BLaER1 treated with 17β-estradiol and CSF1 and Interleukin-3, amounts not matched to agents 10 nM and 100 nM (cell line): Measurements from ENCODE around the gene PLS1.
"Not testable (repeated sequence)": the region's sequence is repeated elsewhere in the genome, so short reads cannot be mapped to it uniquely, and the experiment has no call there.

Experiments
- H3K27ac ChIP-seq, 11 experiments: shearing (Covaris generic); formaldehyde crosslinking; 2 replicates each; pipeline ENCODE4 v1.8.1; 2022
- H3K27me3 ChIP-seq, 11 experiments: shearing (Covaris generic); formaldehyde crosslinking; 2 replicates each; pipeline ENCODE4 v1.8.1; 2022
- H3K36me3 ChIP-seq, 11 experiments: shearing (Covaris generic); formaldehyde crosslinking; 2 replicates each; pipeline ENCODE4 v1.8.1; 2022
- H3K4me1 ChIP-seq, 10 experiments: shearing (Covaris generic); formaldehyde crosslinking; 2 replicates each; pipeline ENCODE4 v1.8.1; 2022
- H3K4me2 ChIP-seq, 11 experiments: shearing (Covaris generic); formaldehyde crosslinking; 2 replicates each; pipeline ENCODE4 v1.8.1; 2022
- H3K4me3 ChIP-seq, 10 experiments: shearing (Covaris generic); formaldehyde crosslinking; 2 replicates each; pipeline ENCODE4 v1.8.1; 2022
- H3K9ac ChIP-seq, 11 experiments: shearing (Covaris generic); formaldehyde crosslinking; 2 replicates each; pipeline ENCODE4 v1.8.1; 2022
- H3K9me3 ChIP-seq, 11 experiments: shearing (Covaris generic); formaldehyde crosslinking; replicated peaks in 1 of 11; 2 replicates each; pipeline ENCODE4 v1.8.1; 2022
- H4K20me1 ChIP-seq, 11 experiments: shearing (Covaris generic); formaldehyde crosslinking; 2 replicates each; pipeline ENCODE4 v1.8.1; 2022
- Cebpa-rat ChIP-seq, 11 experiments: shearing (Covaris generic); IDR thresholded peaks; 2 replicates each; pipeline ENCODE4 v1.8.1; 2022

The PLS1 gene

GRCh38 chr3:142574665-142575064, 21.5 kb upstream of the PLS1 start:
- no peak for TF ChIP-seq Cebpa-rat (IDR thresholded peaks at IDR 0.05)
- Histone ChIP-seq H3K4me1 (peaks cover 21 to 54% (median 32%) of the 10 kb centered on the region in 10 experiments), H3K36me3 (peaks cover 9 to 63% (median 36%) of the 10 kb centered on the region in 11 experiments), H3K9ac (peak overlapping the region in 4 of 11 experiments; percentile 28 to 70 (median 56); a peak in 5 of 22 replicates), H3K9me3 (peaks cover 0 to 18% (median 7%) of the 10 kb centered on the region in 11 experiments; a peak in 9 of 22 replicates), H3K4me3 (no peak overlapping the region), H3K4me2 (peak overlapping the region in 5 of 11 experiments; percentile 22 to 81 (median 68); a peak in 8 of 22 replicates), H4K20me1 (peaks cover 0 to 38% (median 4%) of the 10 kb centered on the region in 11 experiments; a peak in 9 of 22 replicates), H3K27me3 (no peaks in the 10 kb centered on the region), H3K27ac (peak overlapping the region in 4 of 11 experiments; percentile 31 to 74 (median 57); a peak in 7 of 22 replicates)

GRCh38 chr3:142576792-142577191, 19.4 kb upstream of the PLS1 start:
- Histone ChIP-seq H4K20me1 (peaks cover 0 to 38% (median 4%) of the 10 kb centered on the region in 11 experiments; a peak in 9 of 22 replicates), H3K36me3 (peaks cover 0 to 42% (median 18%) of the 10 kb centered on the region in 11 experiments; a peak in 20 of 22 replicates), H3K4me1 (peaks cover 24 to 58% (median 34%) of the 10 kb centered on the region in 10 experiments), H3K9ac (peak overlapping the region in 2 of 11 experiments; percentile 94; a peak in 3 of 22 replicates), H3K27me3 (no peaks in the 10 kb centered on the region), H3K27ac (0 out of 22 replicates have a peak overlapping the region, but pooled peaks of 1 of the 11 experiments have one; percentile 2), H3K4me3 (peak overlapping the region in 7 of 10 experiments; percentile 84 to 98 (median 93); a peak in 8 of 20 replicates), H3K4me2 (peak overlapping the region; percentile 81 to 97 (median 91); a peak in 20 of 22 replicates), H3K9me3 (peaks cover 0 to 12% (median 4%) of the 10 kb centered on the region in 11 experiments; a peak in 8 of 22 replicates)
- TF ChIP-seq Cebpa-rat (IDR thresholded peaks at IDR 0.05), result no peak

DNA sequence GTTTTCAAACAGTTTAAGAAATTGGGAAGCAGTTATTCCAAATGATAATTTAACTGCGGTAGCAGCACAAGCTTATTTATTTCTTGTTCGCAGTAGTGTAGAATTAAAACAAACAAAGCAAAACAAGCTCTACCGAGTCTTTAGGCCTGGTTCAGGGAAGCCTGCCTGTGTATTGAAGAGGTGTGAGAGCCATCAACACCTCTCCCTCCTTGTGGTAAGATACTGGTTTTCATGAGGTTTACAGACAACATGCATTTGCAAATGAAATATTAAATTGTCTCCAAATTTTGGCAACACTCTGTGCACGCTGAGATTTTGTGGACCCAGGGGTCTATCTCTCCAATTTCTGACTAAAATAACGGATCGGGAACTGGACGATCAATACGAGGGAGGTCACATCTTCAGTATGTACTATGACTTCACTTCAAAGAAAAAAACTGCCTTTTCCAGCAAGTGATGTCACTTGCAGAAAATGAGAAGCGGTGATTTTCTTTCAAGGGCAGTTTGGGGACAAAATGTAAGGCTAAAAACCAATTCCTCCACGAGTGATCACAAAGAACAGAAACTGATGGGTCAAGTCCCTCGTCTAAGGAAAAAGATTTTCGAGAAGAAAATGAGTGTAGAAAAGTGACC, 18.4 kb upstream of the PLS1 start:
- peak overlapping the region; percentile 81 to 97 (median 91) for H3K4me2 ChIP-seq
- H3K9me3 ChIP-seq, result 0 out of 22 replicates have a peak, but pooled peaks cover 0 to 2% (median 0%) of the 10 kb centered on the region in 11 experiments
- H3K4me3 ChIP-seq, result peak overlapping the region; percentile 83 to 98 (median 92)
- H3K9ac ChIP-seq, result peak overlapping the region; percentile 89 to 96 (median 94)
- peaks cover 0 to 32% (median 8%) of the 10 kb centered on the region in 11 experiments; a peak in 16 of 22 replicates for H3K36me3 ChIP-seq
- no peak for TF ChIP-seq Cebpa-rat (IDR thresholded peaks at IDR 0.05)
- H3K27ac ChIP-seq, result peak overlapping the region; percentile 90 to 96 (median 94)
- H3K4me1 ChIP-seq, result peaks cover 24 to 58% (median 34%) of the 10 kb centered on the region in 10 experiments
- peaks cover 0 to 33% (median 3%) of the 10 kb centered on the region in 11 experiments; a peak in 8 of 22 replicates for H4K20me1 ChIP-seq
- H3K27me3 ChIP-seq, result no peaks in the 10 kb centered on the region

DNA sequence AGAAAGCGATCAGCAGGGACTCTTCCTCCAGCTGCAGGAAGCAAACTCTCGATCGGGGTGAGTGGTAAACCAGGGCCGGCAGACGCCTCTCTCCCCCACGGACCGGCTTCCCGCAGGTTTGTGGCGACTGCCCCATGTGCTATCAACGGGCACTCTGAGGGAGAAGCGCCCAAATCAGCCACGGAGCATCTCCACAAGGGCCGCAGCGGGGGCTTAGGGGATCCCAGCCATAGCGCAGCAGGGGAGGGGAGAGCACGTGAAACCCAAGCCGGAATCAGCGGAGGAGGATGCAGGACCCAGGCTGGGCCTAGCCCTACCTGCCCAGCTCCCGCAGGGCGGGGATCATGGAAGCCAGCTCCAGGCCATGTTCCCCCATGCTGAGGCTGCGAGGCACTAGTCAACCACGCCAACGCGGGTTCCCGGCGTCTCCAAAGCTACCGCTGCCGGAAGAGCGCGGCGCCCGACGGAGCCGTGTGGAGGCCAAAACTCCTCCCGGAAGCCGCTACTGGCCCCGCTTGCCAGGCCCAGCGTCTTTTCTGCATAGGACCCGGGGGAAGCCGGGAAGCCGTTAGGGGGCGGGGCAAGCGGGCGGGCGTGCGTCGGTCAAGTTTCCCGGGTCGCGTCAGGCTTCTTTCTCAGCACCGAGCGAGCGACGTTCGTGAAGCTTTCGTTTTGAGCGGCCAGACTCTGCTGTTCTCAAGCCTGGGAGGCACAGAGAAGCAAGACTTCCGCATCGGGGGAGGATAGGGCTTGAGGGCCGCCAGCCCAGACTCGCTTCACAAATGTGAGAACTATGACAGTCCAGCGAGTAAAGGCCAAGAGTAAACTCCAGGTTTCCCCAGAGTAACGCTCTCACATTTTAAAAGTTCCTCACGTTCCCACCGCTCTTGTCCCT, 17.6 kb upstream of the PLS1 start, which contains the start of gene ATR:
ATR (minus strand) TSS at position 405 of the 895 bp plus-strand sequence; CDS start at position 376, 29 bp downstream.
- Histone ChIP-seq H3K9me3 (no peaks in the 10 kb centered on the region), H3K4me2 (peak within 1 kb of the TSS; percentile 88 to 97 (median 92)), H3K4me3 (peak within 1 kb of the TSS; percentile 83 to 98 (median 92)), H3K4me1 (peaks cover 24 to 53% (median 34%) of the 10 kb centered on the region in 10 experiments), H3K27me3 (no peaks in the 10 kb centered on the region), H3K9ac (peak within 1 kb of the TSS; percentile 89 to 96 (median 94)), H4K20me1 (peaks cover 0 to 31% (median 0%) of the 10 kb centered on the region in 11 experiments; a peak in 7 of 22 replicates), H3K36me3 (peaks cover 0 to 24% (median 5%) of the 10 kb centered on the region in 11 experiments; a peak in 5 of 22 replicates), H3K27ac (peak within 1 kb of the TSS; percentile 90 to 96 (median 94))
- no peak for TF ChIP-seq Cebpa-rat (IDR thresholded peaks at IDR 0.05)

GRCh38 chr3:142580061-142580423, 16.2 kb upstream of the PLS1 start:
- Histone ChIP-seq H3K9ac (no peak overlapping the region), H3K4me2 (peak overlapping the region; percentile 79 to 95 (median 85); a peak in 15 of 22 replicates), H3K4me1 (peaks cover 22 to 39% (median 30%) of the 10 kb centered on the region in 10 experiments), H3K27ac (peak overlapping the region in 1 of 11 experiments; percentile 96; a peak in 3 of 22 replicates), H3K9me3 (no peaks in the 10 kb centered on the region), H3K27me3 (no peaks in the 10 kb centered on the region), H3K36me3 (peaks cover 0 to 13% (median 0%) of the 10 kb centered on the region in 11 experiments; a peak in 3 of 22 replicates), H3K4me3 (no peak overlapping the region), H4K20me1 (peaks cover 0 to 19% (median 0%) of the 10 kb centered on the region in 11 experiments; a peak in 7 of 22 replicates)
- no peak for TF ChIP-seq Cebpa-rat (IDR thresholded peaks at IDR 0.05)

- H3K9ac ChIP-seq, H4K20me1 ChIP-seq, H3K27ac ChIP-seq, H3K4me2 ChIP-seq, H3K9me3 ChIP-seq, H3K36me3 ChIP-seq, H3K27me3 ChIP-seq, H3K4me3 ChIP-seq: not testable (repeated sequence)
- peaks cover 19 to 28% (median 26%) of the 10 kb centered on the region in 10 experiments for H3K4me1 ChIP-seq
Measured at GRCh38 chr3:142581070-142581469, 15.1 kb upstream of the PLS1 start.

DNA sequence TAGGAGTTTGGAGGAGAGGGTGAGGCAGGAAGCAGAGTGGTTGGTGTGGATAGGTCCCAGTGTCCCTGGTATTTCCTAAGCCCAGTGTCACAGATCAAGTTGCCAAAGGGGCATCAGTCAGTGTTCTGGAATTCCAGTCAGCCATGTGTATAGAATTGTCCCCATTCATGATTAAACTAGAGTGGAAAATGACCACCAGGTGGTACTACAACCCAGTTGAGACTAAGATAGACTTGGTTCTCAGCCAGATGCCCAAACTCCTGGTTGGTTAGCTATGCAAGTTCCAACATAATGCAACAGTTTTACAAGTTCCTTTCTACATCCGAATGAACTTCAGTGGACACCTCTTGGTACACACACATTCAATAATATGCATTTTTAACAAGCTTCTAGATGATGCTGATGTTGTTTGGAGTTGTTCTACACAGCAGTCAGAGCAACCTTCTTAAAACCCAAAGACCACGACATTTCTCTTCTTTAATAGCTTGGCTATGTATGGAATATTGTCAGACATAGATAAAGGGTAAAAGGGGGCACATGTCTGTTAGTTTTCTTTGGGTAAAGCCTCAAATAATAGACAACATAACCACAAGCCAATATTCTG, 9.3 kb upstream of the PLS1 start:
- Histone ChIP-seq H3K9me3 (no peaks in the 10 kb centered on the region), H3K36me3 (no peaks in the 10 kb centered on the region), H3K9ac (no peak overlapping the region), H3K4me2 (no peak overlapping the region), H3K4me1 (no peaks in the 10 kb centered on the region), H4K20me1 (no peaks in the 10 kb centered on the region), H3K4me3 (no peak overlapping the region), H3K27me3 (no peaks in the 10 kb centered on the region), H3K27ac (no peak overlapping the region)
- TF ChIP-seq Cebpa-rat (IDR thresholded peaks at IDR 0.05), result no peak

- Histone ChIP-seq H3K9ac (no peak overlapping the region), H3K4me3 (no peak overlapping the region), H3K27ac (no peak overlapping the region), H3K9me3 (no peaks in the 10 kb centered on the region), H3K4me1 (no peaks in the 10 kb centered on the region), H3K27me3 (no peaks in the 10 kb centered on the region), H3K4me2 (no peak overlapping the region), H3K36me3 (no peaks in the 10 kb centered on the region), H4K20me1 (no peaks in the 10 kb centered on the region)
- TF ChIP-seq Cebpa-rat (IDR thresholded peaks at IDR 0.05), result no peak
Measured at GRCh38 chr3:142588703-142589102, 7.5 kb upstream of the PLS1 start.

GRCh38 chr3:142592268-142592667, 3.9 kb upstream of the PLS1 start:
- H3K36me3 ChIP-seq, H3K9me3 ChIP-seq, H3K9ac ChIP-seq, H4K20me1 ChIP-seq, H3K4me3 ChIP-seq, H3K4me2 ChIP-seq, H3K27ac ChIP-seq, H3K27me3 ChIP-seq: not testable (repeated sequence)
- H3K4me1 ChIP-seq, result peaks cover 0 to 16% (median 10%) of the 10 kb centered on the region in 10 experiments; a peak in 15 of 20 replicates
